GM12801 (cell line): ENCODE measurements around the gene DECR2.

Source experiments
- CTCF ChIP-seq: IDR thresholded peaks from one replicate; pipeline ENCODE4 v1.5.1; 2011; ENCODE audit warnings: control low read depth; ENCODE audit not compliant: insufficient read length; ENCODE audit errors: extremely low read depth

DECR2 gene

GRCh38 chr16:363766-364490 lies 37.8 kb upstream of the DECR2 start:
- no peak for TF ChIP-seq CTCF

GRCh38 chr16:364595-365491 lies 36.8 kb upstream of the DECR2 start:
- TF ChIP-seq CTCF = no peak

GRCh38 chr16:366476-366875 lies 35.2 kb upstream of the DECR2 start:
- TF ChIP-seq CTCF = no peak

GRCh38 chr16:367333-367903 lies 34.3 kb upstream of the DECR2 start:
- no peak for TF ChIP-seq CTCF

- no peak for TF ChIP-seq CTCF
These were observed 33.1 kb upstream of the DECR2 start for GRCh38 chr16:368388-369158.

GRCh38 chr16:369275-369865 lies 32.3 kb upstream of the DECR2 start:
- no peak for TF ChIP-seq CTCF
